ENCODE results near the gene CARNS1.

Gene CARNS1

DNA sequence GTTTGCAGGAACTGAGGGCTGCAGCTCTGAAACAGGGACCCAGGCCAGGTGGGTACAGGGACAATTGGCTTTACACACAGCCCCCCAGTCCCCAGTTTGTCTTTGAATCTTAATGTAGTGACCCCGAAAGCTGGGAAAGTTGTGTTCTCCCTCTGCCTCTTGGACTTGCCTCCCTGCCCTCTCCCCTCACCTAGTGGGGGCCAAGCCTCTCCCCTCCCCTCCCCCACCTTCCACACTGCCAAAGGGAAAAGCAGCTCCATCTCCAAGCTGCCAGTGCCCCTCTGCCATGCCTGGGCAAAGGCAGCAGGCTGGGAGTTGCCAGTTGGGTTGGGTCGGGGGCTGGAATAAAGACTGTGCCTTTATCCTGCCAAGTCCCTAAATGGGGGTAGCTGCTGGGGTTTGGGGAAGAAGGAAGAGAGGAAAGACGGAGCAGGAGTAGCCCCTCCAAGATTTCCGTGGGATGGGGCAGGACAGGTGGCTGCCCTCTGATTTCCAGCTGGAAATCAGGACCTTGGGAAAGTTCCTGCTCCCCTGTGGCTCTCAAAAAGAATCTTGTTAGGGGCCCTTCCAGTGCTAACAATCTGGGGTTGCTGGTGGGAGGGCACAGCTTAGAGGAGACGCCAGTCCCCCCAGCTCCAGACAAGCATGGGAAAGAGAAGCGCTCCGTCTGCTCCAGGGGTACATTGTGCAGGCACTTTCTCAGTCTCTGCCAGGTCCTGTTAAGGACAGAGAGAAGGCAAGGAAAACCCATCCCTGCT, 39.2 kb upstream of the CARNS1 start:
- DNase-seq = no peak

DNA sequence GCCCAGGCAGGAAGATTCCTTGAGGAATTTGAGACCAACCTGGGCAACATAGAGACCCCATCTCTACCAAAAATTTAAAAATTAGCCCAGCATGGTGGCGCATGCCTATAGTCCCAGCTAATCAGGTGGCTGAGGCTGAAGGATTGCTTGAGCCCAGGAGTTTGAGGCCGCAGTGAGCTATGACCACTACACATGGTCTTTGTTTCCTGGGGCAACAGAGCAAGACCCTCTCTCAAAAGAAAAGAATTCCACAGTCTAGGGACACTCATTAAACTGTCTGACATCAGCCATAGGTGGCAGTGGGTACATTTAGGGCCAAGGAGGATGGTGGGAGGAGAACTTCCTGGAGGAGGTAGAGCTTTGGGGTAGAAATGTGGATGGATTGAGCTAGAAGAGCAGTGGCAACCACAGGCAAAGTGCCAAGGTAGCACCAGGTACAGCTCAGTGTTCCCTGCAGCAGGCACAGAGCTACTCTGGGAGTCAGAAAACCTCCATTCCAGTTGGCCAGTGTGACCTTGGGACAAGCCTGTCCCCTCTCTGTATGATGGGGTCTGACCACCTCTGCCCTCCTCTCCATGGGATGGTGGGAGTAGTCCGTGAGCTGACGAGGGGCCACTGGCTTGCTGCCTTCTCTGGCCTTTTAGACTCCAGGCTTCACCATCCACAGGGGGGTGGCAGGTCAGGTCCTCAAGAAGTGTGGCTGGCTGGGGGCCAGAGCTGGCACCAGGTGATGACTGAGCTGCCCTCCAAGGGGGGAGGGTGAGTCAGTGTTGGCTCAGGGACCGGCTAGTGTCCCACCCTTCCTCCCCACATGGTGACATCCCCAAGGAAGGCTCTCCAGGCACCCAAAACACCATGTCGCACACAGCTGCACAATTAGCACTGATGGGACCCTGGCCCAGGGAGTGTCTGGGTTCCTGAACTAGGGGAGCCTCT, 38.3 kb upstream of the CARNS1 start:
- no peak for DNase-seq

- no peak for DNase-seq
Measured at GRCh38 chr11:67378544-67378943, 36.9 kb upstream of the CARNS1 start.

DNA sequence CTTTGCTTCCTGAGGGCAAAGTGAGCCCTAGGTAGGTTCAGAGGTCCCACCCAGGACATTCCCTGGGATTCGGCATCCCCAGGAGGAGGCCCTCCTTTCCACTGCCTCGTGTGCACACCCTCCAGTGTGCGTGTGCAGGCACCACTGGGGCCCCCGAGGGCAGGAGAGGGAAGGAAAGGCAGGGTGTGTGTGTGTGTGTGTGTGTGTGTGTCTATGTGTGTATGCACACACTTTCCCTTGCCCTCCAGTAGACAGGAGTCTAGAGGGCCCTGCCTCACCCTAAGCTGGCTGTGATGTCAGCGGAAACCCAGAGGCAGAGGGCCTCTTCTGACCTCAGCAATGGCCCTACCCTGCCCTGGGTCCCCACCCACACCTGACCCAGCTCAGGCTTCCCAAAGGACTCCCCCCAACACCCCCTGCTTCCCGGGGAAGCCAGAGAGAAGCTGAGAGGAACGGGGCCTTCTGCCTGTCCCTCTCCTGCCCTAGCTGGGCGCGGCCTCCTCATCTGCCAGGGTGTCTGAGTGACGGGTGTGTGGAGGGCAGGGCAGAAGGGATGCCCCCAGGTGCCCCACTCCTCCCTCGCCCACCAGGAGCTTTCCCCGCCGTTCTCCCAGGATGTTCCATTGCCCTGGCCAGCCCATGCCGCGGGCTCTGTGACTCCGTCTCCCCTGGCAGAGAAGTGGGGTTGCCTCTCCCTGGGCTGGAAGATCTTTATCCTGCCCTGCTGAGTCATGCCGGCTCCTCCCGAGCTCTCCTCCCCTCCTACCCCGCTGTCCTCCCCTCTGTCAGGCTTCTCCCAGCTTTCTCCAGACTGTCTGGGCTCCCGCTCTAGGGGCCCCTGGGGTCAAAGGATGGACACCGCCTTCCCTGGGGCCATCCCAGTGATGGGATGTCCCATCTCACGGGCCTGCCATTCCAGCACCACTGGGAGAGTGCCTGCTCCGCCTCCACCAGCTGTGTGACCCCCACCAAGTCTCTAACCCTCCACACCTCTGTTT, 36.1 kb upstream of the CARNS1 start:
- no peak for DNase-seq

DNA sequence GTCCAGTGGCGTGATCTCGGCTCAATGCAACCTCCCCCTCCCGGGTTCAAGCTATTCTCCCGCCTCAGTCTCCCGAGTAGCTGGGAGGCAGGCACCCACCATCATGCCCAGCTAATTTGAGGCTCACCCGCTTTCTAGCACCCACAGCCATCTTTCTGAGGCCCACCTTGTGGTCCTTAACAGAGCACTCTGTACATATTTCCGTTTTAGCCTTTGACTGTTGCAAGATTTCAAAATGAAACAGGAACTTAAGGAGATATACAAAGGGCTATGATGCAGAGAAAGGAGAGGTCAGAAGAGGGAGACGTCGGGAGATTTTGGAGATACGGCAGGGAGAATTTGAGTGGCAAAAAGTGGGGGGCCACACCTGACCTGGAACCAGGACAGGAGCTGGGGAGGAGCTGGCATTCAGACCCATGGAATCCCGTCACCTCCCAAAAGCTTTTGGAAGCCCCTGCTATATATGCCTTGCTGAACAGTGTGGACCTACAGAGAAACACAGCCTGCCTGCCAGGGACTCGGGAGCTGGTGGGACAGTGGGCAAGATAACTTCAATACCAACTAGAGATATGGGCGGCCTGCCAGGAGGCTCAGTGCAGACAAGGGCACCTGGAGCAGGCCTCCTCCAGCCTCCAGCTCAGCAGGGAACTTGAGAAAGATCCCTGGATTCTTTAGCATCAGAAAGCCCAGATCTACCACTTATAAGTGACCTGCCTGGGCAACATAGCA, 34.1 kb upstream of the CARNS1 start:
- DNase-seq = no peak

GRCh38 chr11:67382276-67383136, 33.0 kb upstream of the CARNS1 start:
- no peak for DNase-seq

- no peak for DNase-seq
Measured at GRCh38 chr11:67384851-67385366, 30.6 kb upstream of the CARNS1 start.

- DNase-seq = no peak
Measured at GRCh38 chr11:67387069-67387468, 28.4 kb upstream of the CARNS1 start.

GRCh38 chr11:67387518-67387917, 28.0 kb upstream of the CARNS1 start:
- no peak for DNase-seq

GRCh38 chr11:67389477-67389876, 26.0 kb upstream of the CARNS1 start:
- no peak for DNase-seq

DNA sequence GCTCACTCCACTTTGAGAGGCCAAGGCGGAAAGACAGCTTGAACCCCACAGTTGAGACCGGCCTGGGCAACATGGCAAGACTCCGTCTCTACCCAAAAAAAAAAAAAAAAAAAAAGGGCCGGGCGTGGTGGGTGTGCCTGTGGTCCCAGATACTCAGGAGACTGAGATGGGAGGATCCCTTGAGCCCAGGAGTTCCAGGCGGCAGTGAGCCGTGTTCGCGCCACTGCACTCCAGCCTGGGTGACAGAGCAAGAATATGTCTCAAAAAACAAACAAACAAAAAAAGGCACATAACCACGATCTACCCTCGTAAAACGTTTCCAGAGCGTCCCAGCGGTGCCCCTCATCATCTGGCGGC, 24.6 kb upstream of the CARNS1 start:
- DNase-seq = no peak

GRCh38 chr11:67391304-67392182, 23.9 kb upstream of the CARNS1 start, which contains the start of gene RAD9A:
RAD9A (plus strand) TSS chr11:67391986; CDS start chr11:67392045, 59 bp downstream.
- peak; percentile 69 for DNase-seq

GRCh38 chr11:67392183-67392715, 23.2 kb upstream of the CARNS1 start:
- no peak for DNase-seq

- no peak for DNase-seq
Measured at GRCh38 chr11:67393437-67393836, 22.0 kb upstream of the CARNS1 start.

DNA sequence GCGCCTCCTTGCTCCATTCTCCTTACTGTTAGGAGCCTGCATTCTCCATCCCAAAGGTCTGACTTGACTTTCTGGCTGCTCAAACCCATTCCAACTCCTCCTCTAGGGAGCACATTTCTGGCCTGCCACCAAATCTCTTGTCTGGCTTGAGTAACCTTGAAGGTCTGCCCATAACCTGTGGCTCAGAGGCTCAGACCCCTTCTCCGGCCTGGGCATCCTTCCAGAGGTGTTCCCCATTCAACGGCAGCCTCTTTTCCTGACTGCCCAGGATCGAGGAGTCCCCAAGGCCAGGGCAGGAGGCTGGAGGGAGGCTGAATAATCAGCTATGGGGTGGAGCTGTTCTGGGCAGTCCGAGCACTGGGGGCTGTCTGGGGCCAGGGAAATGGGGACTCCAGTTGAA, 21.5 kb upstream of the CARNS1 start:
- no peak for DNase-seq

DNA sequence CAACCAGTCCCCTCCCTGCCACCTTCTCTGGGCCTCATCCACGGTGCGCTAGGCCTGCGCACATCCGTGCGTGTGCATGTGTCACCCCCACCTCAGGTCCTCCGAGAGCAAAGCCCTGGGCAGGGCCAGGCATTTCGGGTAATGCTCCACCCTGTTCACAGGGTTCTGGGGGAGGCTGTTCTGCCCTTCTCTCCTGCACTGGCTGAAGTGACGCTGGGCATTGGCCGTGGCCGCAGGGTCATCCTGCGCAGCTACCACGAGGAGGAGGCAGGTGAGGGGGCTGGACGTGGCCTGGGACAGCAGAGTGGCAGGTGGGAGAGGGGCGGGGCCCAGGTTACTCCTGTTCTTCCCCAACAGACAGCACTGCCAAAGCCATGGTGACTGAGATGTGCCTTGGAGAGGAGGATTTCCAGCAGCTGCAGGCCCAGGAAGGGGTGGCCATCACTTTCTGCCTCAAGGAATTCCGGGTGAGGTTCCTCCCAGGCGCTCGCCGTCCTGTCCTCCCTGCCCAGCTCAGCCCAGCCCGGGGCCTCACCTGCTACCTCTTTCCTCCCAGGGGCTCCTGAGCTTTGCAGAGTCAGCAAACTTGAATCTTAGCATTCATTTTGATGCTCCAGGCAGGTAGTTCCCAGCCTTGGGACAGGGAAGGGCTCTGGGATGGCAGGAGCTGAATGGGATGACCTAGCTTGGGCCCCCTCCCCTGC, 19.8 kb upstream of the CARNS1 start:
- DNase-seq = no peak

DNA sequence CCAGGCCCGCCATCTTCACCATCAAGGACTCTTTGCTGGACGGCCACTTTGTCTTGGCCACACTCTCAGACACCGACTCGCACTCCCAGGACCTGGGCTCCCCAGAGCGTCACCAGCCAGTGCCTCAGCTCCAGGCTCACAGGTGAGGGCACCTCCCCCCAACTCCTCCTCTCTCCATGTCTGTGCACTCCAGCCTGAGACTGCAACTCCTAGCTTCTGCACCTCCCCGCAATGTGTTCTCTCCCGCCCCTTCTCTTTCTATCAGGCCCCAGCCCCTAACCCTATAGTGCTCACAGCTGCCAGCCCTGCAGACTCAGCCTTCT, 19.3 kb upstream of the CARNS1 start:
- no peak for DNase-seq

DNA sequence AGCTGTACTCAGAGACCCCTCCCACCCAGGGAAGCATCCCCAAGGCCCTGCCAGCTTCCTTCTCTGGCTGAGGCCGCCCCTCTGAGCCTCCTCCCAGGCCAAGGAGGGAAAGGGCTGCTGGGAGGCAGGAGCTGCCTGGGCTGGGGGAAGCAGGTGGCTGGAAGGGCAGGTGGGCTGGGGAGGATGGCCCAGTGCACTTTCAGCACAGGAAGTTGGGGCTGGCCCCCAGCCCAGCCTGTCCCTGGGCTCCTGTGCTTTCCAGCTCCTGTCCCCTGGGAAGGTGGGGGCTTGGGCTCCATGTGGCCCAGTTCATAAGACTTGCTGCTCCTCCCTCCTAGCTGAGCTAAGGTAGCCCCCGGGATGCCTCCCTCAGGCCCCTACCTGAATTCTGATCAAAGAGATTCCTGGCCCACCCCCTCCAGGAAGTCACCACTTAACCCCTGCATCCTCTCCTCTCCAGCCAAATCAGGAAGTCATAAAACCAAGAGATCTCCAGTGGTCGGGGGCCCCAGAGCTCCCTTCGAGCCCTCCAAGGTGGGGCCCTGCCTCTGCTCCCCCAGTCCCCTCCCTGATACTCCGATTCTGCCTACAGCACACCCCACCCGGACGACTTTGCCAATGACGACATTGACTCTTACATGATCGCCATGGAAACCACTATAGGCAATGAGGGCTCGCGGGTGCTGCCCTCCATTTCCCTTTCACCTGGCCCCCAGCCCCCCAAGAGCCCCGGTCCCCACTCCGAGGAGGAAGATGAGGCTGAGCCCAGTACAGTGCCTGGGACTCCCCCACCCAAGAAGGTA, 18.7 kb upstream of the CARNS1 start:
- no peak for DNase-seq

Measured in NCI-H2081 treated with DMSO at 0.1 percent for 48 hours (cell line).